ENCODE results near the gene STOX2. TPM values are rescaled to one million over a fixed set of nuclear protein-coding genes. Genes with fewer than 3 reads are reported as not detected.

STOX2 gene
- total and polyA plus RNA-seq, 2 of the 8 experiments (the other 6 are each of a cell fraction or from before 2014, with no cell fraction given): 5.5 to 20.0 TPM

GRCh38 chr4:183968931-183969330 lies 63.8 kb downstream of the STOX2 start:
- Histone ChIP-seq H3K23me2 (ENCODE audit: low read depth, low read length) (no peaks in the 10 kb centered on the region; the same call in 1 of the 2 replicates), H3K9ac (replicated peaks in 1 of 4; ENCODE audit: extremely low read depth in 1 of 4, low read depth in 3 of 4, low read length in 3 of 4) (no peak overlapping the region), H3K18ac (ENCODE audit: extremely low read depth, low read length) (no peak overlapping the region), H2BK20ac (ENCODE audit: low read length) (no peak overlapping the region), H2AFZ (ENCODE audit: low read length) (no peak overlapping the region), H3K4me1 (replicated peaks in 1 of 4; ENCODE audit: control insufficient read depth in 3 of 4, insufficient read depth in 4 of 4, low read length in 3 of 4) (peaks cover 2 to 9% (median 6%) of the 10 kb centered on the region in 4 experiments; a peak in 5 of 7 replicates), H3K79me1 (ENCODE audit: low read depth, low read length) (no peaks in the 10 kb centered on the region), H3K14ac (ENCODE audit: insufficient read length) (no peak overlapping the region), H2BK12ac (ENCODE audit: low read depth, low read length) (no peak overlapping the region), H3K4me2 (ENCODE audit: insufficient read depth in 1 of 2, low read depth in 2 of 2, low read length in 2 of 2) (no peak overlapping the region), H2BK120ac (replicated peaks; ENCODE audit: low read depth, low read length) (no peak overlapping the region), H2BK15ac (ENCODE audit: low read length) (no peak overlapping the region), H4K20me1 (replicated peaks in 1 of 2; ENCODE audit: control insufficient read depth in 1 of 2, insufficient read depth in 2 of 2, low read length in 2 of 2) (no peaks in the 10 kb centered on the region), H3K27me3 (replicated peaks in 1 of 4; ENCODE audit: control insufficient read depth in 3 of 4, extremely low read depth in 1 of 4, insufficient read depth in 3 of 4, low read length in 3 of 4) (no peaks in the 10 kb centered on the region), H3K9me3 (ENCODE audit: insufficient read depth in 2 of 2, low read depth in 1 of 2, low read length in 1 of 2) (no peaks in the 10 kb centered on the region), H4K91ac (replicated peaks; ENCODE audit: insufficient read length, low read length) (no peak overlapping the region), H2AK5ac (ENCODE audit: low read depth, low read length) (no peak overlapping the region), H3K4ac (replicated peaks; ENCODE audit: insufficient read length, low read depth, low read length) (no peak overlapping the region), H2BK5ac (ENCODE audit: low read depth, low read length) (no peak overlapping the region), H3K4me3 (ENCODE audit: extremely low read depth in 1 of 4, insufficient read depth in 2 of 4, low read depth in 3 of 4, low read length in 4 of 4) (no peak overlapping the region), H3K56ac (replicated peaks; ENCODE audit: insufficient read length, low read depth, low read length) (no peak overlapping the region), H3K79me2 (ENCODE audit: control insufficient read depth in 1 of 2, insufficient read depth in 2 of 2, low read length in 2 of 2) (peaks cover 0 to 11% of the 10 kb centered on the region in 2 experiments; a peak in 2 of 4 replicates), H4K5ac (ENCODE audit: insufficient read length, low read depth, low read length) (no peak overlapping the region), H3K23ac (ENCODE audit: insufficient read length) (no peak overlapping the region), H3K27ac (ENCODE audit: low read depth, low read length) (no peak overlapping the region), H3K36me3 (ENCODE audit: control insufficient read depth in 2 of 4, insufficient read depth in 4 of 4, low read length in 3 of 4) (no peaks in the 10 kb centered on the region), H4K8ac (ENCODE audit: extremely low read depth, insufficient read depth, low read length) (no peak overlapping the region)
- CTCF ChIA-PET (ENCODE audit: partially characterized antibody): interaction anchor here (0.6 kb wide), 1 partner anchor 832 kb away, joined by 3 read pairs; no protein-coding TSS in a partner anchor
- no peak for TF ChIP-seq TAF7 (optimal IDR thresholded peaks at IDR 0.05; ENCODE audit: borderline replicate concordance, low read depth, low read length)
- no peak for TF ChIP-seq BCL11A (IDR thresholded peaks at IDR 0.05; ENCODE audit: low read depth in 2 of 2, low read length in 2 of 2)
- TF ChIP-seq, protein P1, sequence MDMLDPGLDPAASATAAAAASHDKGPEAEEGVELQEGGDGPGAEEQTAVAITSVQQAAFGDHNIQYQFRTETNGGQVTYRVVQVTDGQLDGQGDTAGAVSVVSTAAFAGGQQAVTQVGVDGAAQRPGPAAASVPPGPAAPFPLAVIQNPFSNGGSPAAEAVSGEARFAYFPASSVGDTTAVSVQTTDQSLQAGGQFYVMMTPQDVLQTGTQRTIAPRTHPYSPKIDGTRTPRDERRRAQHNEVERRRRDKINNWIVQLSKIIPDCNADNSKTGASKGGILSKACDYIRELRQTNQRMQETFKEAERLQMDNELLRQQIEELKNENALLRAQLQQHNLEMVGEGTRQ (IDR thresholded peaks at IDR 0.05; ENCODE audit: low read length): no peak
- TF ChIP-seq JUN (IDR thresholded peaks at IDR 0.05; ENCODE audit: low read depth, low read length): no peak
- no peak for TF ChIP-seq SP4 (IDR thresholded peaks at IDR 0.05; ENCODE audit: low read length)
- TF ChIP-seq KDM4A (IDR thresholded peaks at IDR 0.05; ENCODE audit: low read depth, low read length, severe bottlenecking): no peak
- FAIRE-seq: no peak
- WGBS, 2 experiments (ENCODE audit: extremely low coverage in 1 of 2, insufficient coverage in 1 of 2, insufficient read length in 1 of 2, insufficient replicate concordance in 2 of 2, low coverage in 1 of 2, low lambda C conversion rate in 2 of 2, missing lambda C conversion rate in 1 of 2): 90% methylated on average over 5 of the region's 5 CpGs; no CpG with 5 or more reads in 1 of the 2 experiments
- no peak for DNase-seq (ENCODE audit: low read depth in 1 of 2, low spot score in 2 of 2)
- POLR2A ChIA-PET (ENCODE audit: partially characterized antibody): no interaction called here
